Mesothelial cell of epicardium (in vitro differentiated cells): ENCODE results near the gene DAPK1. TPM values are rescaled to one million over a fixed set of nuclear protein-coding genes. Genes with fewer than 3 reads are reported as not detected.

ENCODE experiments used
- DNase-seq, 2 experiments: peaks; one replicate each; pipeline ENCODE4 v3.0.0; 2021; ENCODE audit warnings: low spot score in 2 of 2; ENCODE audit not compliant: unreplicated experiment in 2 of 2
- H3K27ac Mint-ChIP-seq: 2 replicates; pipeline ENCODE4 v1.8.0; 2021; ENCODE audit warnings: mixed read lengths
- H3K27me3 Mint-ChIP-seq: 2 replicates; pipeline ENCODE4 v1.8.0; 2021; ENCODE audit warnings: low read depth, mixed read lengths
- H3K36me3 Mint-ChIP-seq: 2 replicates; pipeline ENCODE4 v1.8.0; 2021; ENCODE audit warnings: mixed read lengths
- H3K4me1 Mint-ChIP-seq: 2 replicates; pipeline ENCODE4 v1.8.0; 2021; ENCODE audit warnings: mixed read lengths
- H3K4me3 Mint-ChIP-seq: 2 replicates; pipeline ENCODE4 v1.8.0; 2021; ENCODE audit warnings: mild to moderate bottlenecking, moderate library complexity, mixed read lengths
- H3K9me3 Mint-ChIP-seq: 2 replicates; pipeline ENCODE4 v1.8.0; 2021; ENCODE audit warnings: mixed read lengths
- CTCF ChIP-seq: fragments of 200-600 bp; sonication (generic); IDR thresholded peaks from one replicate; pipeline ENCODE4 v1.5.0; 2021; ENCODE audit warnings: antibody characterized with exemption; ENCODE audit not compliant: unreplicated experiment
- total RNA-seq: library from RNA; stranded (reverse); gene quantifications from 3 replicates; pipeline ENCODE4 v1.2.1, GENCODE V29; 2021

Gene DAPK1
- total RNA-seq, 1 donor from 2014 or later = 239 TPM

- H3K27me3 Mint-ChIP-seq = no peaks in the 10 kb centered on the region
- H3K4me1 Mint-ChIP-seq = peaks cover 18% of the 10 kb centered on the region
- DNase-seq = peak; percentile 73 to 88
- peak; percentile 57 for TF ChIP-seq CTCF
- peaks cover 11% of the 10 kb centered on the region for H3K9me3 Mint-ChIP-seq
- peak overlapping the region; percentile 22 for H3K27ac Mint-ChIP-seq
- H3K4me3 Mint-ChIP-seq = no peak overlapping the region
- peaks cover 71% of the 10 kb centered on the region for H3K36me3 Mint-ChIP-seq
Measured at GRCh38 chr9:87662808-87663528, 165.3 kb downstream of the DAPK1 start.

- peaks cover 15% of the 10 kb centered on the region for H3K4me1 Mint-ChIP-seq
- TF ChIP-seq CTCF = no peak
- peaks cover 71% of the 10 kb centered on the region for H3K36me3 Mint-ChIP-seq
- H3K27ac Mint-ChIP-seq = peak overlapping the region; percentile 49
- H3K4me3 Mint-ChIP-seq = no peak overlapping the region
- DNase-seq = no peak
- no peaks in the 10 kb centered on the region for H3K27me3 Mint-ChIP-seq
- H3K9me3 Mint-ChIP-seq = peaks cover 11% of the 10 kb centered on the region
Measured at GRCh38 chr9:87663556-87663955, 165.9 kb downstream of the DAPK1 start.

GRCh38 chr9:87664153-87665060 is 166.7 kb downstream of the DAPK1 start:
- Mint-ChIP-seq H3K27me3 (no peaks in the 10 kb centered on the region), H3K27ac (no peak overlapping the region), H3K9me3 (peaks cover 15% of the 10 kb centered on the region), H3K4me1 (peaks cover 15% of the 10 kb centered on the region), H3K4me3 (no peak overlapping the region), H3K36me3 (peaks cover 69% of the 10 kb centered on the region)
- no peak for DNase-seq
- TF ChIP-seq CTCF = no peak

DNA sequence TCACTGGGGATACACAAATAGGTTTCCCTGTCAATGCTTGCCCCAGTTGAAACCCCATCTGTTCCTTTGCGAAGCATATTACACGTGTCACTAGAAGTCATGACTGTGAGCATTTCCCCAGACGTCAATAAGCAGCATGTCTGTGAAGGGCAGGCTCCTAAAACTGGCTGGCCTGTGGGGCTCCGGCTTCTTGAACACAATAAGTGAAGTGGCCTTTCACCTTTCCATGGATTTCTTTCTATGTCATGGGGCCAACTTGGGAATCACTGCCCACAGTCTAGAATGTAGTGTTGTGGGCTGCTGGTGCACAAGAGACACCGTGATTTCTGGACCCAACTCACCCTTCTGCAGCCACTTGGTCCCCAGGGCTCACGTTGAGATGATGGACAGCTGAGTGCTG is 167.8 kb downstream of the DAPK1 start:
- no peak for TF ChIP-seq CTCF
- H3K27me3 Mint-ChIP-seq = no peaks in the 10 kb centered on the region
- no peak overlapping the region for H3K27ac Mint-ChIP-seq
- H3K4me1 Mint-ChIP-seq = peaks cover 15% of the 10 kb centered on the region
- no peak overlapping the region for H3K4me3 Mint-ChIP-seq
- peaks cover 63% of the 10 kb centered on the region for H3K36me3 Mint-ChIP-seq
- H3K9me3 Mint-ChIP-seq = peaks cover 15% of the 10 kb centered on the region
- no peak for DNase-seq

DNA sequence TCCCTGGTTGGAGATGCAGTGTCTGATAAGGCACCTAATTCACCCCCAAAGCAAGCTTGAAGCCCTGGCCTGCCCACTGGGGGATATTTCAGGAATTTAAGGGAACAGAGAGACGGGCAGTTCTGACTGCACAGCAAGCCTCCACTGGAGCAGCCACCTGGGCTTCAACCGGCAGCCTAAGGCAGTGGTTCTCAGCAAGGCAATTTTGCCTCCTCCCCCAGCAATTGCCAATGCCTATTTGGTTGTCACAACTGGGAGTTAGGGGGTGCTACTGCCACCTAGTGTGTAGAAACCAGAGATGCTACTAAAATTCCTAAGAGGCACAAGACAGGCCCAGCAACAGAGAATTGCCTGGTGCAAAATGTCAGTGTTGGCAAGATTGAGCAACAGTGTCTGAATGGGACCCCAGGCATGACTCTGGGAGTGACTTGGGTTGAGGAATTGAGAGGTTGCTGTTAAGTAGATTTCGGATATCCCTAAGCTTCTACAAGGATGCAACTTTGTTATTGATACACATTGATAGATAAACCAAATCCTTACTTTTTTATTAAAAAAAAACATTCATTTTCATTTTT is 169.6 kb downstream of the DAPK1 start:
- Mint-ChIP-seq H3K36me3 (peaks cover 52% of the 10 kb centered on the region), H3K27ac (no peak overlapping the region), H3K4me1 (peaks cover 6% of the 10 kb centered on the region), H3K9me3 (peaks cover 11% of the 10 kb centered on the region), H3K4me3 (no peak overlapping the region), H3K27me3 (no peaks in the 10 kb centered on the region)
- no peak for DNase-seq
- peak; percentile 38 for TF ChIP-seq CTCF
